Raji (cell line): ENCODE results near the gene POGZ.
A peak's percentile ranks its signal among the peaks of the same experiment; 100 is the strongest.

Experiments used
- POLR2A ChIP-seq: IDR thresholded peaks from 2 replicates; pipeline ENCODE4 v1.6.1; 2011; ENCODE audit warnings: low read depth, low read length, control low read depth; ENCODE audit not compliant: insufficient read depth

Gene POGZ

DNA sequence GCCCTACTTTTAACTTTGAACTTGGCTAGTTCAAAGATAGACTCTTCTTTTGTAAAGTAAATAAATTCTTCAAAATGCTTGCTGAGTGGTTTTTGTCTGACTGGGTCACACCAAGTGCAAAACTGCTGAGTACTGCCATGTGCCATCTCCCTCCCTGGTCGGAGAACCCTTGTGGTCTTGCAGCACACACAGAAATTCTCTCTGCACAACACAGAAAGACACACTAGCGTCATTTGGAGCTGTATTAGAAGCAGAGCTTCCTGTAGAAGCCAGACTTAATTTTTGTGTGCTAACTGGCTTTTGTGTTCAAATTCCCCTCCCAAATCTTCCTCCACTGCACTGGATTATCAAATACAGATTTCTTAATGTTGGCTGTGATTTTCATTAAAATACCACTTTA, 57.4 kb downstream of the POGZ start:
- no peak for TF ChIP-seq POLR2A

DNA sequence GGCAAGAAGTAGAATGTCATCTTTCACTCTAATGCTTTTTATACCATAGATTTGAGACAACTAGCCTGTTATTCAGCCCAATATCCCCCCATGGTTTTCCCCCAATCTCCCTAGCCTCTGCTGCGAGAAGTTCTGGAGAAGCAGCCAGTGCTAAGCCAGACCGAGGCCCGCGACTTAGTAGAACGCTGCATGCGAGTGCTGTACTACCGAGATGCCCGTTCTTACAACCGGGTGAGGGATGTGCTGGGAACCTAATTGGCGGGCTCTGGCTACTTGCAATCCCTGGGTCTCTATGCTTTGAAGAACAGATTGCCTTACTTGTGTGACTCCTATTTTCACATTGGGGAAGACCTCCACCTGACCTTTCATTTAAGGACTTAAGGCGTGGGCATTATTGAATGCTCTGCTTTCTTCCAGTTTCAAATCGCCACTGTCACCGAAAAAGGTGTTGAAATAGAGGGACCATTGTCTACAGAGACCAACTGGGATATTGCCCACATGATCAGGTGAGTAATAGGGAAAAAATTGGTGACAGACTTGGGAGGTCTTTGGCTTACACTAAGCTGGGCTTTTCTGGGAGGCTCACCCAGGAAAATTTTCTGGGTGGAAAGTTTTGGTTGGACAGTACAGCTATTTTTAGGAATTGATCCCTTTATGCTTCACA, 58.0 kb downstream of the POGZ start:
- TF ChIP-seq POLR2A = no peak

DNA sequence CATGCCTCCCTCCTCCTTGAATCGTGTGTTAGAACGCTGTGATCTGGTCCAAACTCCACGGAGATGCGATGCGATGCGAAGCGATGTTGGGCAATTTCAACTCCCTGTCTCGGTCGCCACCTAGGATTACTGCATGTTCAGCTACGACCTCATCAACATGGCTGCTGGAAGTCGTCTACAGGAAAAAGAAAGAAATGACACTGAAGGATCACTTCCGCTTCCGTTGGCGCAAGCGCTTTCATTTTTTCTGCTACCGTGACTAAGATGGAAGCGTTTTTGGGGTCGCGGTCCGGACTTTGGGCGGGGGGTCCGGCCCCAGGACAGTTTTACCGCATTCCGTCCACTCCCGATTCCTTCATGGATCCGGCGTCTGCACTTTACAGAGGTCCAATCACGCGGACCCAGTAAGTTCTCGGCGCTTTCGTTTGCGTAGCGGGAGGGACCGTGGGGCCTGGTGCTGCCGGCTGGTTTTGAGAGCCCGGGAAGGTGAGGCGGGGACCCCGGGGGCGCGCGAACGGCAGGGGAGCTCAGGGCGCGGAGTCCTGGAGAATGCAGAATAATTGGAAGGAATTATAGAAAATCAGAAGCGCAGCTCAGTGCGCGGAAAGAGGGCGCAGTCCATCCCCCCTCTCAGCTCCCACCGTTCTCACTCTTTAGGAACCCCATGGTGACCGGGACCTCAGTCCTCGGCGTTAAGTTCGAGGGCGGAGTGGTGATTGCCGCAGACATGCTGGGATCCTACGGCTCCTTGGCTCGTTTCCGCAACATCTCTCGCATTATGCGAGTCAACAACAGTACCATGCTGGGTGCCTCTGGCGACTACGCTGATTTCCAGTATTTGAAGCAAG, 59.7 kb downstream of the POGZ start, which contains the start of gene PSMB4:
PSMB4 (plus strand) TSS at position 250 of the 848 bp plus-strand sequence; CDS start at position 265, 15 bp downstream.
- TF ChIP-seq POLR2A = peak; percentile 86

GRCh38 chr1:151393583-151393982, 65.7 kb downstream of the POGZ start:
- TF ChIP-seq POLR2A = no peak

- no peak for TF ChIP-seq POLR2A
Measured at GRCh38 chr1:151391079-151391563, 68.2 kb downstream of the POGZ start.

GRCh38 chr1:151386002-151386401, 73.3 kb downstream of the POGZ start:
- no peak for TF ChIP-seq POLR2A

DNA sequence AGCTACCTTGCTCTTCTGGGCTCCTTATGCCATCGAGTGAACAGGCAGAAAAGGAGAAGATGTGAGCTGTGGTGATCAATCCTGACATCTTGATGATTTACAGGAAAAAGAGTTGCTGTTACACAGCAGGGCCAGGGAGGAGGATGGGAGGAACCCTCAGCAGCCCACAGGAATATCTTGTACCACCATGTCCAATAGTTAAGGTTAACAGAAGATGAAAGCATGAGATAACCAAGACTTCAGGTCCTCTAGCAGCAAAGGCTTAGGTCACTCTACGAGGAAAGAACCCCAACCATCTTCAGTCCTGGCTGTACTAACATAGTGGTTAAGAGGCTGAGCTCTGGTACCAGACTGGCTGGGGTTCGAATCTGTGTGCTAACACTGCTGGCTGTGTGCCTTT, 74.7 kb downstream of the POGZ start:
- TF ChIP-seq POLR2A = no peak

DNA sequence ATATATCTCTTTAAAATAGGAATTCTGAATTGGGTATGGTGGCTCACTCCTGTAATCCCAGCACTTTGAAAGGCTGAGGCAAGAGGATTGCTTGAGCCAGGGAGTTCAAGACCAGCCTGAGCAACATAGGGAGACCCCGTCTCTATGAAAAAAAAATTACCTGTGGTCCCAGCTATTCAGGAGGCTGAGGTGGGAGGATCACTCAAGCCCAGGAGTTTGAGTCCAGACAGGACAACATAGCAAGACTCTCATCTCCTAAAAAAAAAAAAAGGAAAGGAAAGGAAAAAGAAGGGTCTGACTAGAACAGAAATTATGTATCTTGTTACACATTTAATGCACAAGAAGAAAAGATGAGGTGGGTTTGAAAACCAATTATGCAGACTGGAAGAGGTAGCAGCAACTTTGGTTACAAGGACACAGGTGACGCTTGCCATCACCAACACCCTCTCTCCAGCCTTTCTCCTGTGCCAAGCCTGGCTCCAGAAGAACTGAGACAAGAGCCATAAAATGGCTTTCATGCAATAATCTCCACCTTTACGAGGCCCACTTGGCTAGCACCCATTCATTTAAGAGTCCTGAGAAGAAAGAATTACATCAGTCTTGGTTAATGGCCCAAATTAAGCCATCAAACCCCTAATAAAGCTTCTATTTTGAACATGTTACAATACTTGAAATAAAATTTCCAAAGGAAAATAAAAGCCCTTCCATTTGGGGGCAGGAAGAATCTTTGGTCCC, 82.0 kb downstream of the POGZ start:
- no peak for TF ChIP-seq POLR2A

DNA sequence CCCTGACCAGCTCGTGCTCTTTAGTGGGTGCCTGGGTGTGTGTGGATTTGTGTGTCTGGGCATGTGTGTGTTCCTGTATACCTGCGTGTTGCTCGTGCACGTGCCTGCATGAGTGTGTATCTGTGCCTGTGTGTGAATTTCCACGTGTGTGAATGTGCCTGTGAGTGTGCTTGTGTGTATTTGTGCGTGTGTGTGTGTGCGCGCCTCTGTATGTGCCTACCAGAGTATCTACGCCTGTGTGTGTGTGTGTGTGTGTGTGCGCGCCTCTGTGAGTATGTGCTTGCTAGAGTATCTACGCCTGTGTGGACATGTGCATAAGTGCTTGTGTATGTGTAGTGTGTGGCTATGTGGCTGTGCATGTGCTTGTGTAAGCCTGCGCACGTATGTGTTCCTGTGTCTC, 86.1 kb downstream of the POGZ start:
- TF ChIP-seq POLR2A = no peak

DNA sequence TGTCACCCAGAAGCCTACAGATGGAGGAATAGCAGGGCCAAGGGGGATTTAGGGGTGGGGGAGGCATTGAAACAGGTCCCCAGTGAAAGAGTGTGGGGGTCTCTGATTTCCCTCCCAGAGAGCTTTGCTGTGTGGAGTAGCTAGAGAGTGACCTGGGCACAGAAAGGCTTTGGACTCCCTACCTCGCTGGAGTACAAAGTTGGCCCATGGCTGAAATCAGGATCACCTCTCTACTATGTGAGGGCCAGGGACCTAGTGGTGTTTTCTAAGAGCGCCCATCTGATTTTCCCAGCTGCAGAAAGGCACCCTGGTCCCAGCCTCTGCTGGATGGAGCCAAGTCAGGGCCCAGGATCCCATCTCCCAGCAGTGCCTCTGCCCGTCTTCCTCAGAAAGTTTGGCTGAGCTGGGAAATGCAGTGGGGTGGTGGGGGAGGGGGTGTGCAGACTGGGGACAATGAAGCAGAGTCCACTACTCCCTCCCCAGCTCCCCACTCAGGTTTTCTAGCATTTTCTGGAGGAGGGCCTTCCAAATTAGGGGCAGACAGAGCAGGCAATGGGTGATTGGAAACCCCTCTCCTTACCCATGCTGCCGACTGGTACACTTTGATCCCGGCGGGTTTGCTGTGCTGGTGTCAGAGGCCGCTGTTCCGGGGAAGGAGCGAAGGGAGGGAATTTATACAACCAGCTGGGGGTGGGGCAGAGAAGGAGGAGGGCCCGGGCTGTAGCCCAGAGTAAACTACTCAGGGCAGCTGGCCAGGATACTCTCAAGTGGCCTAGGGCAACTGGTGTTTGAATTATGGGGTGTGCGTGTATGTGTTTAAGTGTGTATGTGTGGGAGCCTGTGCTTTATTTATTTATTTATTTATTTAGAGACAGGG, 87.0 kb downstream of the POGZ start, which contains the start of gene SELENBP1:
SELENBP1 (minus strand) TSS at position 648 of the 877 bp plus-strand sequence; CDS start at position 584, 64 bp downstream.
- TF ChIP-seq POLR2A = no peak

GRCh38 chr1:151371370-151372057, 87.8 kb downstream of the POGZ start:
- TF ChIP-seq POLR2A = no peak

- no peak for TF ChIP-seq POLR2A
Measured at GRCh38 chr1:151370211-151370911, 88.9 kb downstream of the POGZ start.

GRCh38 chr1:151369621-151370048, 89.7 kb downstream of the POGZ start:
- no peak for TF ChIP-seq POLR2A
